ENCODE measurements around the gene ZKSCAN2. TPM values are rescaled to one million over a fixed set of nuclear protein-coding genes. Genes with fewer than 3 reads are reported as not detected.

ZKSCAN2 gene
- total RNA-seq, 2 donors from 2014 or later, result 5.0 to 5.3 TPM

- Histone ChIP-seq H3K4me3 (no peak overlapping the region), H3K27ac (no peak overlapping the region), H3K9me3 (no peaks in the 10 kb centered on the region), H3K36me3 (no peaks in the 10 kb centered on the region), H3K27me3 (no peaks in the 10 kb centered on the region), H3K4me1 (no peaks in the 10 kb centered on the region)
- TF ChIP-seq CTCF (IDR thresholded peaks at IDR 0.05), result no peak
- no peak for DNase-seq (ENCODE audit: low spot score)
Measured at GRCh38 chr16:25222959-25223358, 34.7 kb downstream of the ZKSCAN2 start.

GRCh38 chr16:25219070-25219737, 38.4 kb downstream of the ZKSCAN2 start:
- Histone ChIP-seq H3K27me3 (no peaks in the 10 kb centered on the region), H3K9me3 (no peaks in the 10 kb centered on the region), H3K27ac (no peak overlapping the region), H3K4me3 (no peak overlapping the region), H3K36me3 (no peaks in the 10 kb centered on the region), H3K4me1 (no peaks in the 10 kb centered on the region)
- no peak for DNase-seq (ENCODE audit: low spot score)
- TF ChIP-seq CTCF (IDR thresholded peaks at IDR 0.05), result no peak

- Histone ChIP-seq H3K27me3 (no peaks in the 10 kb centered on the region), H3K36me3 (no peaks in the 10 kb centered on the region), H3K27ac (no peak overlapping the region), H3K9me3 (no peaks in the 10 kb centered on the region), H3K4me3 (no peak overlapping the region), H3K4me1 (no peaks in the 10 kb centered on the region)
- TF ChIP-seq CTCF (IDR thresholded peaks at IDR 0.05), result no peak
- DNase-seq (ENCODE audit: low spot score), result no peak
Measured at GRCh38 chr16:25217921-25218320, 39.7 kb downstream of the ZKSCAN2 start.

GRCh38 chr16:25217112-25217511, 40.5 kb downstream of the ZKSCAN2 start:
- Histone ChIP-seq H3K27ac (no peak overlapping the region), H3K27me3 (no peaks in the 10 kb centered on the region), H3K4me3 (no peak overlapping the region), H3K4me1 (no peaks in the 10 kb centered on the region), H3K36me3 (no peaks in the 10 kb centered on the region), H3K9me3 (no peaks in the 10 kb centered on the region)
- no peak for TF ChIP-seq CTCF (IDR thresholded peaks at IDR 0.05)
- DNase-seq (ENCODE audit: low spot score), result no peak

- TF ChIP-seq CTCF (IDR thresholded peaks at IDR 0.05), result no peak
- Histone ChIP-seq H3K36me3 (no peaks in the 10 kb centered on the region), H3K9me3 (no peaks in the 10 kb centered on the region), H3K4me3 (no peak overlapping the region), H3K27me3 (no peaks in the 10 kb centered on the region), H3K4me1 (no peaks in the 10 kb centered on the region), H3K27ac (no peak overlapping the region)
- no peak for DNase-seq (ENCODE audit: low spot score)
Measured at GRCh38 chr16:25213709-25214397, 43.8 kb downstream of the ZKSCAN2 start.

All from right atrium auricular region (tissue), 2 donors.